HG02981 (cell line): ENCODE data around the gene FAM72C.
"Not testable (repeated sequence)": the region's sequence is repeated elsewhere in the genome, so short reads cannot be mapped to it uniquely, and the experiment has no call there.

ENCODE experiments used
- ATAC-seq: cut with Tn5 transposase; IDR thresholded peaks from one replicate; pipeline ENCODE4 v1.9.1; 2021; ENCODE audit warnings: mild to moderate bottlenecking, moderate library complexity; ENCODE audit not compliant: unreplicated experiment

FAM72C gene

GRCh38 chr1:143918552-143918951 is 53.2 kb downstream of the FAM72C start:
- ATAC-seq: not testable (repeated sequence)

DNA sequence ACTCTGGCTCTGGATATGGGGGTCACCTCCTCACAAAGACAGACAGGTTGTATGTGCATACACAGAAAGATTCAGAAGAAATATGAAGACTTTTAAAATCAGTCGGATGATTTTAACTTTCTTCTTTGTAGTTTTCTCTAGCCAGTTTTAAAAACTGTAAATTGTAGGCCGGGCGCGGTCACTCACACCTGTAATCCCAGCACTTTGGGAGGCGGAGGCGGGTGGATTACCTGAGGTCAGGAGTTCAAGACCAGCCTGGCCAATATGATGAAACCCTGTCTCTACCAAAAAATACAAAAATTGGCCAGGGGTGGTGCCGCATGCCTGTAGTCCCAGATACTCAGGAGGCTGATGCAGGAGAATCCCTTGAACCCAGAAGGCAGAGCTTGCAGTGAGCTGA is 58.1 kb downstream of the FAM72C start:
- ATAC-seq: not testable (repeated sequence)
